Muscle layer of duodenum (tissue), 2 donors: ENCODE data around the gene USP9X.
A peak's percentile ranks its signal among the peaks of the same experiment; 100 is the strongest.
"Not testable (repeated sequence)": the region's sequence is repeated elsewhere in the genome, so short reads cannot be mapped to it uniquely, and the experiment has no call there.

ENCODE experiments used
- H3K27ac ChIP-seq: one replicate; pipeline ENCODE4 v1.7.0; 2013; ENCODE audit warnings: mild to moderate bottlenecking, low read length
- H3K27me3 ChIP-seq: one replicate; pipeline ENCODE4 v1.7.0; 2013; ENCODE audit warnings: low read depth, mild to moderate bottlenecking, control low read depth, low read length
- H3K36me3 ChIP-seq, 2 donors: one replicate each; pipeline ENCODE4 v1.7.0; 2013; ENCODE audit warnings: low read length in 2 of 2, control low read depth in 1 of 2, mild to moderate bottlenecking in 1 of 2; ENCODE audit not compliant: insufficient read depth in 2 of 2, control insufficient read depth in 1 of 2
- H3K4me1 ChIP-seq, 2 donors: one replicate each; pipeline ENCODE4 v1.7.0; 2013; ENCODE audit warnings: low read length in 2 of 2, mild to moderate bottlenecking in 2 of 2, control low read depth in 1 of 2, moderate library complexity in 1 of 2; ENCODE audit not compliant: insufficient read depth in 2 of 2, control insufficient read depth in 1 of 2
- H3K4me3 ChIP-seq, 2 donors: one replicate each; pipeline ENCODE4 v1.7.0; 2013; ENCODE audit warnings: low read length in 2 of 2, low read depth in 1 of 2, mild to moderate bottlenecking in 1 of 2
- H3K9me3 ChIP-seq, 2 donors: one replicate each; pipeline ENCODE4 v1.7.0; 2013; ENCODE audit warnings: low read length in 2 of 2, control low read depth in 1 of 2, mild to moderate bottlenecking in 1 of 2; ENCODE audit not compliant: control insufficient read depth in 1 of 2
- donor health status: healthy.

The USP9X gene

GRCh38 chrX:41084893-41085511, at the start of gene USP9X:
TSS of gene USP9X (plus strand) at chrX:41085445. CDS start at chrX:41123629, 38,184 bp downstream.
- peaks cover 0 to 13% of the 10 kb centered on the region in 2 donors for H3K4me1 ChIP-seq
- H3K27ac ChIP-seq: peak within 1 kb of the TSS; percentile 95

GRCh38 chrX:41035582-41035981, 49.7 kb upstream of the USP9X start:
- Histone ChIP-seq H3K27me3 (no peaks in the 10 kb centered on the region), H3K27ac (no peak overlapping the region), H3K4me1 (no peaks in the 10 kb centered on the region), H3K36me3 (no peaks in the 10 kb centered on the region), H3K9me3 (no peaks in the 10 kb centered on the region), H3K4me3 (no peak overlapping the region)

More at GRCh38 chrX:41084893-41085511, at the start of gene USP9X:
- Histone ChIP-seq H3K27me3 (no peaks in the 10 kb centered on the region), H3K36me3 (peaks cover 0 to 4% of the 10 kb centered on the region in 2 donors), H3K9me3 (no peaks in the 10 kb centered on the region), H3K4me3 (peak within 1 kb of the TSS; percentile 75 to 80)

- Histone ChIP-seq H3K4me1 (no peaks in the 10 kb centered on the region), H3K27me3 (no peaks in the 10 kb centered on the region), H3K36me3 (no peaks in the 10 kb centered on the region), H3K27ac (no peak overlapping the region), H3K9me3 (no peaks in the 10 kb centered on the region), H3K4me3 (no peak overlapping the region)
Measured at GRCh38 chrX:41036668-41037326, 48.4 kb upstream of the USP9X start.

- H3K4me1 ChIP-seq: no peaks in the 10 kb centered on the region
- no peaks in the 10 kb centered on the region for H3K27me3 ChIP-seq
- no peak overlapping the region for H3K4me3 ChIP-seq
- no peak overlapping the region for H3K27ac ChIP-seq
- H3K36me3 ChIP-seq: no peaks in the 10 kb centered on the region
- H3K9me3 ChIP-seq: no peaks in the 10 kb centered on the region
Measured at GRCh38 chrX:41043196-41043595, 42.0 kb upstream of the USP9X start.

GRCh38 chrX:41043674-41044345, 41.4 kb upstream of the USP9X start:
- Histone ChIP-seq H3K9me3 (no peaks in the 10 kb centered on the region), H3K27ac (no peak overlapping the region), H3K4me1 (no peaks in the 10 kb centered on the region), H3K27me3 (no peaks in the 10 kb centered on the region), H3K36me3 (no peaks in the 10 kb centered on the region), H3K4me3 (no peak overlapping the region)

GRCh38 chrX:41045960-41046567, 39.2 kb upstream of the USP9X start:
- Histone ChIP-seq H3K36me3 (no peaks in the 10 kb centered on the region), H3K9me3 (no peaks in the 10 kb centered on the region), H3K4me1 (no peaks in the 10 kb centered on the region), H3K27ac (no peak overlapping the region), H3K27me3 (no peaks in the 10 kb centered on the region), H3K4me3 (no peak overlapping the region)

GRCh38 chrX:41047878-41048534, 37.2 kb upstream of the USP9X start:
- H3K36me3 ChIP-seq: no peaks in the 10 kb centered on the region
- H3K4me3 ChIP-seq: no peak overlapping the region
- peak overlapping the region; percentile 39 for H3K27ac ChIP-seq
- no peaks in the 10 kb centered on the region for H3K4me1 ChIP-seq
- H3K9me3 ChIP-seq: no peaks in the 10 kb centered on the region
- no peaks in the 10 kb centered on the region for H3K27me3 ChIP-seq

GRCh38 chrX:41050359-41050758, 34.9 kb upstream of the USP9X start:
- Histone ChIP-seq H3K36me3 (no peaks in the 10 kb centered on the region), H3K9me3 (no peaks in the 10 kb centered on the region), H3K27me3 (no peaks in the 10 kb centered on the region), H3K4me1 (no peaks in the 10 kb centered on the region), H3K4me3 (no peak overlapping the region), H3K27ac (no peak overlapping the region)

GRCh38 chrX:41051288-41051687, 34.0 kb upstream of the USP9X start:
- Histone ChIP-seq H3K27ac (no peak overlapping the region), H3K9me3 (no peaks in the 10 kb centered on the region), H3K27me3 (no peaks in the 10 kb centered on the region), H3K4me1 (no peaks in the 10 kb centered on the region), H3K4me3 (no peak overlapping the region), H3K36me3 (no peaks in the 10 kb centered on the region)

- Histone ChIP-seq H3K36me3 (no peaks in the 10 kb centered on the region), H3K4me3 (no peak overlapping the region), H3K27ac (no peak overlapping the region), H3K4me1 (no peaks in the 10 kb centered on the region), H3K9me3 (no peaks in the 10 kb centered on the region), H3K27me3 (no peaks in the 10 kb centered on the region)
Measured at GRCh38 chrX:41055740-41056139, 29.5 kb upstream of the USP9X start.

- H3K4me1 ChIP-seq, H3K9me3 ChIP-seq, H3K4me3 ChIP-seq, H3K36me3 ChIP-seq, H3K27ac ChIP-seq, H3K27me3 ChIP-seq: not testable (repeated sequence)
Measured at GRCh38 chrX:41063276-41063675, 22.0 kb upstream of the USP9X start.
